GM21717 (cell line): Measurements from ENCODE around the gene TMEM106C.

Source experiments
- ATAC-seq: cut with Tn5 transposase; IDR thresholded peaks from one replicate; pipeline ENCODE4 v1.9.1; 2021; ENCODE audit warnings: mild to moderate bottlenecking, moderate library complexity; ENCODE audit not compliant: unreplicated experiment

The TMEM106C gene

DNA sequence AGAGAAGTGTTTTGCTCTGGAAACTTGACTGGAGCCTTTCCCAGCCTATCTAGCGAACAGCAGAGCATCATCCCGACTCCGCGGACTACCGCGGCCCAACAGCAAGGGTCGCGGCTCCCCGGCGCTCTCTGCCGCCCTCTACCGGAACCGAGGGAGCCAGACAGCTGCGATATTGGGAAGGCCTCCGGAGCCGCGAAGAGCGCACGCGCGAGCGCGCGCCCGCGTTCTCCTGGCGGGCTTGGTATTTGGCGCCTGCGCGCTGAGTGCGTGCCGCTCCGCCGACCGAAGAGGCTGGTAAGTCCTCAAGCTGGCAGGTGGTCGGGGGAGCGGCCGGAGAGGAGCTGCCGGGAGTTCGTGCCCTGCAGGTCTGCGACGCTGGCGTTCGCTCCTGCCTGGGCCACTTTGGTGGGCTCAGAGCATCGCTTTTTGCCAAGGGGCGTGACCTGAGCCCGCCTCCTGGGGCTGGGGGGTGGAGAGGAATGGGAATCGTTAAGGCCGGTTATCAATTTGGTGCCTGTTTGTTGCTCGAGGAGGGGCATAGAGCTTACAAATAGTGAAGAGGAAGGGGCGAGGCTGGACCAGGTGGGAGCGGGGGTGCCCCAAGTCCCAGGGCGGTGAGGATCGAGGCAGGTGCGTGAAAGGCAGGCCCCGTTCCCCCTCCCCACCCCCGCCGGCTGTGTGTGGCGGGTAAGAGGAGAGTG lies at the start of gene TMEM106C:
Gene TMEM106C, plus strand, starts transcription at position 257 of the 701 bp plus-strand sequence. CDS start 641 bp downstream, outside the sequence.
- peak; percentile 89 for ATAC-seq

- ATAC-seq, result no peak
Measured at GRCh38 chr12:47920913-47921312, 42.5 kb upstream of the TMEM106C start.

DNA sequence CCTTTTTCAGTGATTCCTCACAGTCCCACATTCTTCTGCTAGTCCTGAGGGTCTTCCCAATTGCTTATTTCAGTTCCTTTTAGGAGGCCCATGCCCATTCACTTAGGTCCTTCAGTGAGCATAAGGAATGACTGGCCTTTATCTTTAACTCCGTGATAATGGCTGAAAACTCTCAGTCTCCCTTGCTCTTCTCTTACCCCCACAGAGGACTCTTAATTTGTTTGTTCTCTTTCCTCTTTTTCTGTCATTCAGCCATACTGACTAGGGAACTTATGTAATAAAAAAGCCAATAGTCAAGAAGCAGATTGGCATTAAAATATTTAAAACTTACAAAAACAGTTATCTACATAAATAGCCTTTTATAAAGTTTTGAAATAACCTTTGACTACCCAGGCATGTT lies 41.5 kb upstream of the TMEM106C start:
- ATAC-seq, result no peak

- no peak for ATAC-seq
Measured at GRCh38 chr12:47927346-47927745, 36.0 kb upstream of the TMEM106C start.

- ATAC-seq, result no peak
Measured at GRCh38 chr12:47930634-47931033, 32.8 kb upstream of the TMEM106C start.

DNA sequence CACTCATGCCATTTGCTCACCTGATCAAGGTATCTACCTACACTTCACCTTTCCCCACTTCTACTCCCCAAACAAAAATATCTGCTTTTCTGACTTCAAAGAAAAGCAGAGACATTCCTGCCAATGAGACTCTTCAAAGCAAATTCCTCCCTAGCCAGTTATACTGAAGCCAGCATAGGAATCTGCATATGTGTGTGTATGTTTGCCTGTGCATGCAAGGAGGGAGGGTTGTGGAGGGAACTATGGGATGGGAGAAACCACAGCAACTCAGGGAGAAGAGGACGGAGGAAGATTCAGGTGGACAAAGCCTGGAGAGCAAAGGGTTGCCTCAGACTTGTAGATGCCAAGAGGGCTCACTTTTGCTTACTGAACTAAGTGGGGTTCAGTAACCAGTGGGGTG lies 32.2 kb upstream of the TMEM106C start:
- ATAC-seq, result no peak

DNA sequence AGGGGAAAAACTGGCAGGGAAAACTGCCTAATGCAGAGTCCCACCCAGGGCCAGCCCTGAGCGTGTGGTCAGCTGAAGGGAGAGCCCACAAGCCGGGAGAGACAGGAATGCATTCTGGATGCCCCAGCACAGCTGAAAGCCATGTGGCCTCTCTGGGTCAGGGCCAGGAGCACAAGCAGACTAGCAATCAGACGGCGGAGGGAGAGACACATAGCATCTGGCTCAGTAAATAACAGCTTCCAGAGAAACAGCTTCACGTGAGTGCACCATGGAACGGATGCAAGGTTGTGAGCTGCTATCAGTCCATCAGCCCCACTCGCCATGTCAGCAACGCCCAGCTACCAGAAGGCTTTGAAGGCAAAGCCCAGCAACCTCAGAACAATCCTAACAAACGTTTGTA lies 28.2 kb upstream of the TMEM106C start:
- no peak for ATAC-seq

- ATAC-seq, result no peak
Measured at GRCh38 chr12:47938093-47938492, 25.3 kb upstream of the TMEM106C start.

GRCh38 chr12:47938594-47938993 lies 24.8 kb upstream of the TMEM106C start:
- ATAC-seq, result no peak

GRCh38 chr12:47939009-47939601 lies 24.3 kb upstream of the TMEM106C start:
- ATAC-seq, result no peak

DNA sequence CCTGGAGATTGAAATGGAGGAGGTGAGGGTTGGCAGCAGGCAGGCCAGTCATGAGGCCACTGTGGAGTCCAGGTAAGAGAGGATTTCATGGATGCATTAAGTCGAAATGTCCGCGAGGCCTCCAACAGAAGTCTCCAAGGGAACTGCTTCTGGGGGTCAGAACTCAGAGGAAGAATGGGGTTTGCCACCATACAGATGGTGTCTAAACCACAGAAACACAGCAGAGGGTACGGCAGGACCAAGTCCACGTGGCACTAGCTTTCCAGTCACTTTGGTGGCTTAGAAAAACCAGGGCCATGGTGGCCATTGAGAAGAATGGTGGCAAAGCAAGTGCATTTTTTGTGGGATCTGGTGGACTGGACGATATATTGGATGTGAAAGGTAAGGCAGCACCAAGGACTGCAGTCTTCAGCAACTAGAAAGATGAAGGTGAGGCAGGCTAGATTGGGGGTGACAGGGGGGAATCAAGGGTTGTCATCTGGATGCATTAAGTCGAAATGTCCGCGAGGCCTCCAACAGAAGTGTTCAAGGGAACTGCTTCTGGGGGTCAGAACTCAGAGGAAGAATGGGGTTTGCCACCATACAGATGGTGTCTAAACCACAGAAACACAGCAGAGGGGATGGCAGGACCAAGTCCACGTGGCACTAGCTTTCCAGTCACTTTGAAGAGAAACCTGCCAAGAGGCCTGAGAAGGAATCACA lies 22.5 kb upstream of the TMEM106C start:
- ATAC-seq, result no peak

- no peak for ATAC-seq
Measured at GRCh38 chr12:47941475-47941780, 22.0 kb upstream of the TMEM106C start.

DNA sequence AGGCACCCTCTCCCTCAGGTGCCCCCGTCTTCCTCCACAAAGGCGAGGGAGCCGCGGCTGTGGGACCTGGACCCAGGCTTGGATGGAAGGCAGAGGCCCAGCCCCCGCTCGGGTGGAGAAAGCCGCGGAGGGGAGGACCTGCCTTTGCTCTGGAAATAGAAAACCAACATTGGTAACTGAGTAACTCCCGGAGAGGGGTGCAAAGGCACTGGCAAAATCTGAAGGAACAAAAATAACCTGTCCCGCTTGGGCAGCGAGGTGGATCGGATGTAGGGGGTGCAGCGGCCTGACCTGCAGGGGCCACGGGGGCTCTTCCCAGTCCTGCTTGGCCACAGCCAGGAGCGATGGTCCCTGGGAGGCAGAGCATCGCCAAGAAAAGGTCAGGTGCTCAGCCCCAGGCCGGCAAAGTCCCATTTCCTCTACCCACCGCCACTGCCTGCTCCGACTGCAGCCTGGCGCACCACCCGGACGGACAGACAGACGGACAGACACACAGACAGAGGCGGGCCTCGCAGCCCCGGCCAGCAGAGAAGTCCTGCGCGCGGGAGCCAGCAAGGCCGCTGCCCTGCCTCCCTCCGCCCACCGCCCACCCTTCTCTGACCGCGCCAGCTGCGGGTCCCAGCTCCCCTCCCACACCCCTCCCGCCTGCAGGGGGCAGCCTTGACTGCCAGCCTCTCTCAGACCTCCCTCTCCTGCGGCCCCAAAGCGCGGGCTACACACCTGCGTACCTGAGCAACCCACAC lies 21.4 kb upstream of the TMEM106C start:
- no peak for ATAC-seq

GRCh38 chr12:47942614-47943225 lies 20.7 kb upstream of the TMEM106C start:
- ATAC-seq, result no peak

DNA sequence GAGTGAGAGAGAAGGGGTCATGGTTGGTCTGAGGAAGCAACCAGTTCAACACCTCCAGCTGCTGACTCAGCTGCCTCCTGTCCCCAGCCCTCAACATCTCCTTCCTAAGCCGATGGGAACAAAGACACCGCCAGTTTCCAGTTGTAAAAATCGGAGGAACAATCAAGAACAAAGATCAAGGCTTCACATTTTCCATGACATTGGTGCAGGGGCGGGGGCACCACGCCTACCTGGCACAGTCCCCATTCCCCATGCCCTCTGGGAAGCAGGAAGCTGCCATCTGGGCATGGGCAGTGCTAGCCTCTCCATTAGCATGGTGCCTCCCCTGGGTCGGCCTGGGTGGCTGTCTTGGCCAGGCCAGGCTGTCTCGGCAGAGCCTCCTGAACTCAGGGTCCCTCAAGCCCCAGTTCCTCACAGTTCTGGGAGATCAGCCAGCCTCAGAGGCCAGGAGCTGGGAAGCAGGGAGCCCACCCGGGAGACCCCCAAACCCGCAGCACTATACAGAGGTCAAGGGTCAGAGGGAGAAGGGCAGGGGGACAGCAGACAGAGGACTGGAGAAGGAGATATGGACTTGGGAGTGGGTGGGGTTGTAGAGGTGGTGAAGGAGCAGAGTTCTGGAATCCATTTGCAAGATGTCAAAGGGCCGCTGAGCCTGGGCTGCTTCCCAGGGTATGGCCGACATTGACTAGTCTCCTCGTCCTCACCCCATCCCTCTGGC lies 19.6 kb upstream of the TMEM106C start:
- no peak for ATAC-seq

- no peak for ATAC-seq
Measured at GRCh38 chr12:47944685-47945340, 18.6 kb upstream of the TMEM106C start.

- no peak for ATAC-seq
Measured at GRCh38 chr12:47945341-47945728, 18.1 kb upstream of the TMEM106C start.

GRCh38 chr12:47946413-47947323 lies 16.7 kb upstream of the TMEM106C start:
- no peak for ATAC-seq

DNA sequence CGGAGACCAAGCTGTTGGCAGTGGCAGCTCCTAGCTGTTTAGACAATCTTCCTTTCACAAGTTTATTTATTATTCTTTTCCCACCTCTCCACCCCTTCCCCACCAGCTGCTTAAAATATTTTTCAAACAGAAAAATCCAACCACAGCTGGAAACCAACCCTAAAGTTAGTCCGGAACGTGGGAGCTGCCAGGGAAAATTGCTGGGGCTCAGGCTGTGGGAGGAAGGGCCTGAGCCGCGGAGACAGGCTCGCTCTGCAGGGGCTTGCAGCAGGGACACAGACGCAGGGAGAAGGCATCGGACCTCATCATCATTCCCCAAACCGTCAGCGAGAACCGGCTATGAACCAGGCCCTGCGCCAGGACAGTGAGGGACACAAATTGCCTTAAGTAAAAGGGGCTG lies 16.1 kb upstream of the TMEM106C start:
- no peak for ATAC-seq
